GM23338 (cell line): ENCODE results near the gene ATG2A. TPM values are rescaled to one million over a fixed set of nuclear protein-coding genes. Genes with fewer than 3 reads are reported as not detected.

Source experiments
- ATAC-seq: fragments of 200-7000 bp; cut with Tn5 transposase; 3 replicates; pipeline ENCODE4 v1.9.1; 2020
- DNase-seq: peaks from one replicate; pipeline ENCODE4 v3.0.0-alpha.2; 2015; ENCODE audit warnings: low spot score
- H2AFZ ChIP-seq: fragments of 200-600 bp; sonication (generic); 2 replicates; pipeline ENCODE4 v1.8.0; 2016; ENCODE audit warnings: antibody characterized with exemption, mild to moderate bottlenecking, moderate library complexity
- H3F3A ChIP-seq: fragments of 200-600 bp; sonication (generic); replicated peaks from 2 replicates; pipeline ENCODE4 v1.8.0; 2017; ENCODE audit warnings: antibody characterized with exemption, mixed run types, low read depth
- H3K27ac ChIP-seq: fragments of 200-600 bp; sonication (generic); 2 replicates; pipeline ENCODE4 v1.6.1; 2016; ENCODE audit warnings: low read depth
- H3K27me3 ChIP-seq: fragments of 200-600 bp; sonication (generic); 2 replicates; pipeline ENCODE4 v1.8.0; 2016; ENCODE audit warnings: mild to moderate bottlenecking, mixed run types, moderate library complexity; ENCODE audit not compliant: insufficient read depth
- H3K36me3 ChIP-seq: fragments of 200-600 bp; sonication (generic); 2 replicates; pipeline ENCODE4 v1.8.0; 2016; ENCODE audit warnings: mild to moderate bottlenecking; ENCODE audit not compliant: insufficient read depth
- H3K4me1 ChIP-seq: fragments of 200-600 bp; sonication (generic); 2 replicates; pipeline ENCODE4 v1.8.0; 2016; ENCODE audit warnings: mild to moderate bottlenecking, moderate library complexity; ENCODE audit not compliant: insufficient read depth
- H3K4me2 ChIP-seq: fragments of 200-600 bp; sonication (generic); 2 replicates; pipeline ENCODE4 v1.7.1; 2017; ENCODE audit warnings: mixed run types
- H3K4me3 ChIP-seq: fragments of 200-600 bp; sonication (generic); 2 replicates; pipeline ENCODE4 v1.6.1; 2016; ENCODE audit warnings: mixed run types
- H3K79me2 ChIP-seq: fragments of 200-600 bp; sonication (generic); replicated peaks from 2 replicates; pipeline ENCODE4 v1.8.0; 2017; ENCODE audit warnings: mild to moderate bottlenecking; ENCODE audit not compliant: insufficient read depth
- H3K9me2 ChIP-seq: fragments of 200-600 bp; sonication (generic); 2 replicates; pipeline ENCODE4 v1.8.0; 2017; ENCODE audit not compliant: insufficient read depth
- H4K20me1 ChIP-seq: fragments of 200-600 bp; sonication (generic); replicated peaks from 2 replicates; pipeline ENCODE4 v1.8.0; 2017; ENCODE audit warnings: mild to moderate bottlenecking; ENCODE audit not compliant: insufficient read depth
- H3K27ac Mint-ChIP-seq: 2 replicates; pipeline ENCODE4 v1.8.0; 2020; ENCODE audit warnings: inconsistent platforms, mild to moderate bottlenecking, moderate library complexity, mixed read lengths
- H3K27me3 Mint-ChIP-seq: 3 replicates; pipeline ENCODE4 v1.8.0; 2022; ENCODE audit warnings: low read depth, mild to moderate bottlenecking, moderate library complexity, mixed read lengths, inconsistent platforms; ENCODE audit not compliant: insufficient read depth, poor library complexity
- H3K36me3 Mint-ChIP-seq: 3 replicates; pipeline ENCODE4 v1.8.0; 2021; ENCODE audit warnings: low read depth, mild to moderate bottlenecking, inconsistent platforms, moderate library complexity, mixed read lengths
- H3K4me1 Mint-ChIP-seq: 3 replicates; pipeline ENCODE4 v1.8.0; 2020; ENCODE audit warnings: mild to moderate bottlenecking, inconsistent platforms, mixed read lengths
- H3K4me3 Mint-ChIP-seq: 3 replicates; pipeline ENCODE4 v1.8.0; 2021; ENCODE audit warnings: moderate library complexity, mild to moderate bottlenecking, inconsistent platforms, mixed read lengths
- H3K9me3 Mint-ChIP-seq: 3 replicates; pipeline ENCODE4 v1.8.0; 2020; ENCODE audit warnings: moderate library complexity, mild to moderate bottlenecking, inconsistent platforms, mixed read lengths
- CREB1 ChIP-seq: fragments of 250-450 bp; sonication (Bioruptor Pico); IDR thresholded peaks from 2 replicates; pipeline ENCODE4 v1.5.0; 2020; ENCODE audit warnings: low read depth, mild to moderate bottlenecking, moderate library complexity
- CTCF ChIP-seq, 2 experiments: fragments of 200-600 bp in 1 of 2; sonication (generic) in 1 of 2; conservative IDR thresholded peaks; 2 replicates each; pipeline versions ENCODE4 v1.5.1 to v1.6.1; 2016 to 2017; ENCODE audit warnings: antibody characterized with exemption in 2 of 2, low read depth in 2 of 2, mild to moderate bottlenecking in 2 of 2, moderate library complexity in 1 of 2
- ETS1 ChIP-seq: IDR thresholded peaks from 2 replicates; pipeline ENCODE4 v1.6.1; 2016; ENCODE audit warnings: antibody characterized with exemption
- EZH2 ChIP-seq: fragments of 200-600 bp; sonication (generic); IDR thresholded peaks from one replicate; pipeline ENCODE4 v1.8.0; 2017; ENCODE audit warnings: antibody characterized with exemption, mild to moderate bottlenecking, low read depth; ENCODE audit not compliant: unreplicated experiment
- EZH2phosphoT487 ChIP-seq: fragments of 200-600 bp; sonication (generic); IDR thresholded peaks from one replicate; pipeline ENCODE4 v1.8.1; 2018; ENCODE audit warnings: antibody characterized with exemption; ENCODE audit not compliant: unreplicated experiment
- JUNB ChIP-seq: IDR thresholded peaks from one replicate; pipeline ENCODE4 v1.6.1; 2016; ENCODE audit warnings: antibody characterized with exemption; ENCODE audit not compliant: unreplicated experiment
- NANOG ChIP-seq: IDR thresholded peaks from 2 replicates; pipeline ENCODE4 v1.6.1; 2016; ENCODE audit warnings: antibody characterized with exemption, borderline replicate concordance
- STAT1 ChIP-seq: IDR thresholded peaks from one replicate; pipeline ENCODE4 v1.6.1; 2016; ENCODE audit warnings: antibody characterized with exemption; ENCODE audit not compliant: unreplicated experiment
- ZNF114 ChIP-seq: fragments of 250-450 bp; sonication (Bioruptor Pico); IDR thresholded peaks from 2 replicates; pipeline ENCODE4 v1.5.0; 2020; ENCODE audit warnings: mild to moderate bottlenecking, moderate library complexity
- ZNF331 ChIP-seq: fragments of 250-450 bp; sonication (Bioruptor Pico); IDR thresholded peaks from 2 replicates; pipeline ENCODE4 v1.5.0; 2020; ENCODE audit warnings: low read depth, mild to moderate bottlenecking, moderate library complexity
- ZNF462 ChIP-seq: fragments of 250-450 bp; sonication (Bioruptor Pico); IDR thresholded peaks from 2 replicates; pipeline ENCODE4 v1.5.0; 2020; ENCODE audit warnings: mild to moderate bottlenecking, moderate library complexity
- polyA plus RNA-seq: library from polyadenylated mRNA; unstranded; fragments of >200 nt; fragmentation: Nextera tagmentation; extraction: Ambion mirVana; gene quantifications from 2 replicates; pipeline ENCODE4 v1.2.1, GENCODE V29; 2016
- total RNA-seq: library from RNA; depleted of rRNA; stranded (reverse); fragments of >200 nt; shearing (Covaris generic); gene quantifications from 2 replicates; pipeline ENCODE4 v1.2.3, GENCODE V29; 2014

ATG2A gene
- total and polyA plus RNA-seq, 2 experiments from 2014 or later = 8.7 to 31.7 TPM

- TF ChIP-seq CREB1 = no peak
- TF ChIP-seq ZNF114 = no peak
- TF ChIP-seq EZH2 = no peak
- no peak for TF ChIP-seq JUNB
- Mint-ChIP-seq H3K4me1 (peaks cover 20% of the 10 kb centered on the region), H3K36me3 (no peaks in the 10 kb centered on the region; the same call in 2 of the 3 replicates), H3K27me3 (peaks cover 10% of the 10 kb centered on the region), H3K9me3 (no peaks in the 10 kb centered on the region), H3K4me3 (no peak overlapping the region; the same call in 2 of the 3 replicates), H3K27ac (no peak overlapping the region)
- H3K79me2 ChIP-seq = no peaks in the 10 kb centered on the region
- H3F3A ChIP-seq = 0 out of 2 replicates have a peak, but pooled peaks cover 2% of the 10 kb centered on the region
- no peak overlapping the region for H3K4me2 ChIP-seq
- no peaks in the 10 kb centered on the region for H4K20me1 ChIP-seq
- peaks cover 16% of the 10 kb centered on the region; the same call in 1 of the 2 replicates for H3K4me1 ChIP-seq
- H3K27ac ChIP-seq = no peak overlapping the region
- H3K9me2 ChIP-seq = no peaks in the 10 kb centered on the region
- H3K4me3 ChIP-seq = no peak overlapping the region
- H3K36me3 ChIP-seq = no peaks in the 10 kb centered on the region
- ATAC-seq (no peak), DNase-seq (no peak)
- no peaks in the 10 kb centered on the region for H3K27me3 ChIP-seq
- H2AFZ ChIP-seq = no peak overlapping the region
Observed at GRCh38 chr11:64891880-64892279, 25.1 kb downstream of the ATG2A start.

- no peaks in the 10 kb centered on the region for H4K20me1 ChIP-seq
- H3K4me1 ChIP-seq = peaks cover 16% of the 10 kb centered on the region; the same call in 1 of the 2 replicates
- no peaks in the 10 kb centered on the region for H3K36me3 ChIP-seq
- no peak overlapping the region for H2AFZ ChIP-seq
- Mint-ChIP-seq H3K36me3 (no peaks in the 10 kb centered on the region; the same call in 2 of the 3 replicates), H3K4me3 (no peak overlapping the region), H3K4me1 (peaks cover 20% of the 10 kb centered on the region), H3K27ac (no peak overlapping the region), H3K27me3 (peaks cover 10% of the 10 kb centered on the region), H3K9me3 (no peaks in the 10 kb centered on the region)
- no peak overlapping the region for H3K4me3 ChIP-seq
- H3K79me2 ChIP-seq = no peaks in the 10 kb centered on the region
- no peak overlapping the region for H3K4me2 ChIP-seq
- ATAC-seq (no peak), DNase-seq (no peak)
- no peak overlapping the region for H3K27ac ChIP-seq
- H3K27me3 ChIP-seq = no peaks in the 10 kb centered on the region
- 0 out of 2 replicates have a peak, but pooled peaks cover 2% of the 10 kb centered on the region for H3F3A ChIP-seq
- no peaks in the 10 kb centered on the region for H3K9me2 ChIP-seq
- no peak for TF ChIP-seq CREB1
- no peak for TF ChIP-seq ZNF114
- no peak for TF ChIP-seq ETS1
- TF ChIP-seq EZH2 = no peak
- TF ChIP-seq EZH2phosphoT487 = no peak
- no peak for TF ChIP-seq STAT1
- TF ChIP-seq ZNF331 (CRISPR knock-in tag) = no peak
- no peak for TF ChIP-seq NANOG
- no peak for TF ChIP-seq JUNB
- TF ChIP-seq CTCF (conservative IDR thresholded peaks at IDR 0.05; ENCODE audit: low read depth in 2 of 2) = no peak
- TF ChIP-seq ZNF462 (CRISPR knock-in tag) = no peak
Observed at GRCh38 chr11:64891215-64891848, 25.7 kb downstream of the ATG2A start.
